Spleen (tissue), 11 donors: ENCODE measurements around the gene MUS81. TPM values are rescaled to one million over a fixed set of nuclear protein-coding genes. Genes with fewer than 3 reads are reported as not detected.

ENCODE experiments used
- DNase-seq: peaks from one replicate; pipeline ENCODE4 v3.0.0-alpha.2; 2020
- H3K27ac ChIP-seq, 8 donors: fragments of 200-600 bp; sonication (generic) in 7 of 8; 1 replicate in 4 of 8; 2 replicates in 4 of 8; pipeline versions ENCODE4 v1.5.0 to v1.8.0; 2016 to 2021; ENCODE audit warnings: inconsistent platforms in 4 of 8, mild to moderate bottlenecking in 4 of 8, moderate library complexity in 1 of 8
- H3K27me3 ChIP-seq, 7 donors: fragments of 200-600 bp; sonication (generic) in 6 of 7; replicated peaks in 1 of 7; 1 replicate in 4 of 7; 2 replicates in 3 of 7; pipeline versions ENCODE4 v1.5.0 to v1.8.0; 2016 to 2021; ENCODE audit warnings: inconsistent platforms in 3 of 7, mild to moderate bottlenecking in 1 of 7
- H3K36me3 ChIP-seq, 6 donors: fragments of 200-600 bp; sonication (generic) in 5 of 6; 1 replicate in 4 of 6; 2 replicates in 2 of 6; pipeline versions ENCODE4 v1.5.0 to v1.8.0; 2016 to 2021; ENCODE audit warnings: inconsistent platforms in 2 of 6
- H3K4me1 ChIP-seq, 6 donors: fragments of 200-600 bp; sonication (generic) in 5 of 6; 1 replicate in 3 of 6; 2 replicates in 3 of 6; pipeline versions ENCODE4 v1.5.0 to v1.8.0; 2016 to 2021; ENCODE audit warnings: inconsistent platforms in 3 of 6
- H3K4me3 ChIP-seq, 8 donors: fragments of 200-600 bp; sonication (generic) in 7 of 8; 1 replicate in 4 of 8; 2 replicates in 4 of 8; pipeline versions ENCODE4 v1.5.0 to v1.8.0; 2016 to 2021; ENCODE audit warnings: inconsistent platforms in 4 of 8, mild to moderate bottlenecking in 4 of 8, moderate library complexity in 2 of 8
- H3K9me3 ChIP-seq, 8 donors: fragments of 200-600 bp; sonication (generic) in 7 of 8; 1 replicate in 4 of 8; 2 replicates in 4 of 8; pipeline versions ENCODE4 v1.5.0 to v1.8.0; 2016 to 2021; ENCODE audit warnings: inconsistent platforms in 4 of 8
- CTCF ChIP-seq, 11 experiments: fragments of 200-600 bp in 7 of 11; fragments of 450-650 bp in 4 of 11; sonication (generic) in 4 of 11; IDR thresholded peaks in 8 of 11; conservative IDR thresholded peaks in 3 of 11; 1 replicate in 7 of 11; 2 replicates in 4 of 11; pipeline versions ENCODE4 v1.4.0 to v1.8.0; 2016 to 2021; ENCODE audit warnings: antibody characterized with exemption in 11 of 11, inconsistent platforms in 4 of 11, mild to moderate bottlenecking in 1 of 11
- POLR2A ChIP-seq, 3 donors: fragments of 450-650 bp; IDR thresholded peaks; one replicate each; pipeline ENCODE4 v1.5.1; 2017; ENCODE audit warnings: antibody characterized with exemption in 3 of 3, mild to moderate bottlenecking in 1 of 3
- POLR2AphosphoS5 ChIP-seq, 3 donors: sonication (generic); formaldehyde crosslinking; IDR thresholded peaks; one replicate each; pipeline ENCODE4 v1.5.1; 2017; ENCODE audit warnings: antibody characterized with exemption in 3 of 3
- WGBS, 5 donors: extraction: QIAGEN DNeasy Blood & Tissue Kit in 3 of 5; methylation state at CpG; one replicate each; pipeline versions ENCODE4 v1.1.5 to v1.1.7; 2013 to 2018; 5-methylcytosine and 5-hydroxymethylcytosine counted together
- intact Hi-C: fragments of 100-400 bp; cut with DNase I; formaldehyde crosslinking; loops from one replicate; pipeline ENCODE4 v1.15.0; 2023; ENCODE audit warnings: low total_unique reads
- polyA plus RNA-seq, 3 donors: library from polyadenylated mRNA; stranded (reverse); fragments of 200-250 nt; gene quantifications; one replicate each; pipeline ENCODE4 v1.2.1, GENCODE V29; 2013
- total RNA-seq, 7 donors: library from RNA; depleted of rRNA in 3 of 7; stranded (reverse); fragments of >200 nt in 3 of 7; fragmentation: NEBNext Ultra II Directional in 4 of 7; extraction: Animal tissue kit (Norgen Biotek cat#: 25700) in 4 of 7; gene quantifications; one replicate each; pipeline versions ENCODE4 v1.1.0 to v1.2.1, GENCODE V29; 2016 to 2021
- donor health status: healthy with polysubstance abuse.
- donor health status: DM: no; HTN: no; CAD: no; lungs with moderate emphysema.
- donor health status: DM: no; HTN: no; CAD: no.
- donor health status: Bipolar disorder and iron deficiency.
- donor health status: healthy.
- donor health status: DM: no; HTN: no; CAD: no.
- donor health status: DM: yes; HTN: yes; CAD: no.

The MUS81 gene
- total and polyA plus RNA-seq, 10 donors = 54.8 to 93.5 (median 72.7) TPM

GRCh38 chr11:65885231-65885630 lies 25.0 kb downstream of the MUS81 start:
- intact Hi-C loops = loop anchor here (5.0 kb wide), 1 partner anchor 102 kb away; no protein-coding TSS in a partner anchor
- H3K4me1 ChIP-seq = peaks cover 27 to 85% (median 53%) of the 10 kb centered on the region in 6 donors
- no peak overlapping the region for H3K4me3 ChIP-seq
- DNase-seq = peak; percentile 69
- peak overlapping the region in 4 of 8 donors; percentile 39 to 60 (median 49) for H3K27ac ChIP-seq
- H3K36me3 ChIP-seq = peaks cover 0 to 63% (median 38%) of the 10 kb centered on the region in 6 donors
- TF ChIP-seq POLR2AphosphoS5 (IDR thresholded peaks at IDR 0.05) = no peak
- TF ChIP-seq CTCF (IDR thresholded peaks at IDR 0.05 in 8 of 11, conservative IDR thresholded peaks at IDR 0.05 in 3 of 11) = no peak
- no peak for TF ChIP-seq POLR2A (IDR thresholded peaks at IDR 0.05)
- whole genome bisulfite sequencing, 5 donors = 89 to 98% (median 93%) methylated on average over 7 of the region's 7 CpGs
- no peaks in the 10 kb centered on the region for H3K27me3 ChIP-seq
- no peaks in the 10 kb centered on the region for H3K9me3 ChIP-seq

- TF ChIP-seq POLR2AphosphoS5 (IDR thresholded peaks at IDR 0.05) (no peak), CTCF (IDR thresholded peaks at IDR 0.05 in 8 of 11, conservative IDR thresholded peaks at IDR 0.05 in 3 of 11) (no peak), POLR2A (IDR thresholded peaks at IDR 0.05) (no peak)
- H3K27ac ChIP-seq = peak overlapping the region in 1 of 8 donors; percentile 57
- H3K9me3 ChIP-seq = no peaks in the 10 kb centered on the region
- H3K4me3 ChIP-seq = no peak overlapping the region
- WGBS, 5 donors = 79 to 93% (median 87%) methylated on average over 12 of the region's 12 CpGs
- H3K27me3 ChIP-seq = no peaks in the 10 kb centered on the region
- peak; percentile 57 for DNase-seq
- peaks cover 27 to 83% (median 50%) of the 10 kb centered on the region in 6 donors for H3K4me1 ChIP-seq
- intact Hi-C loops = loop anchor here (5.0 kb wide), 1 partner anchor 101 kb away; no protein-coding TSS in a partner anchor
- peaks cover 0 to 63% (median 38%) of the 10 kb centered on the region in 6 donors for H3K36me3 ChIP-seq
Observed at GRCh38 chr11:65885808-65886536, 25.7 kb downstream of the MUS81 start.

- Histone ChIP-seq H3K9me3 (no peaks in the 10 kb centered on the region), H3K4me3 (peak overlapping the region in 7 of 8 donors; percentile 63 to 93 (median 90)), H3K36me3 (peaks cover 0 to 53% (median 38%) of the 10 kb centered on the region in 6 donors), H3K27me3 (no peaks in the 10 kb centered on the region), H3K4me1 (peaks cover 34 to 83% (median 53%) of the 10 kb centered on the region in 6 donors), H3K27ac (peak overlapping the region in 7 of 8 donors; percentile 92 to 99 (median 96))
- intact Hi-C loops = loop anchor here (5.0 kb wide), 1 partner anchor 100 kb away; no protein-coding TSS in a partner anchor
- TF ChIP-seq POLR2AphosphoS5 (IDR thresholded peaks at IDR 0.05) (no peak), POLR2A (IDR thresholded peaks at IDR 0.05) (no peak)
- 82 to 92% (median 89%) methylated on average over 14 of the region's 14 CpGs for WGBS, 5 donors
- peak; percentile 73 for DNase-seq
Observed at GRCh38 chr11:65886826-65887722, 26.8 kb downstream of the MUS81 start.

- no peak for DNase-seq
- 3 to 7% (median 5%) methylated on average over 21 to 23 of the region's 23 CpGs for WGBS, 5 donors
- H3K4me3 ChIP-seq = peak overlapping the region; percentile 63 to 93 (median 88)
- peaks cover 41 to 87% (median 60%) of the 10 kb centered on the region in 6 donors for H3K4me1 ChIP-seq
- H3K36me3 ChIP-seq = peaks cover 0 to 47% (median 33%) of the 10 kb centered on the region in 6 donors
- no peak for TF ChIP-seq POLR2AphosphoS5 (IDR thresholded peaks at IDR 0.05)
- no peak for TF ChIP-seq POLR2A (IDR thresholded peaks at IDR 0.05)
- no peak for TF ChIP-seq CTCF (IDR thresholded peaks at IDR 0.05 in 8 of 11, conservative IDR thresholded peaks at IDR 0.05 in 3 of 11)
- H3K27ac ChIP-seq = peak overlapping the region; percentile 92 to 99 (median 96)
- no peaks in the 10 kb centered on the region for H3K27me3 ChIP-seq
- H3K9me3 ChIP-seq = no peaks in the 10 kb centered on the region
- intact Hi-C loops = loop anchor here (5.0 kb wide), 1 partner anchor 100 kb away; no protein-coding TSS in a partner anchor
Observed at GRCh38 chr11:65887723-65888162, 27.5 kb downstream of the MUS81 start.
